H9 (cell line): ENCODE results near the gene PTDSS2. TPM values are rescaled to one million over a fixed set of nuclear protein-coding genes. Genes with fewer than 3 reads are reported as not detected.

Experiments
- DNase-seq: peaks from one replicate; pipeline ENCODE4 v3.0.0-alpha.2; 2017
- H2AFZ ChIP-seq: one replicate; pipeline ENCODE4 v1.6.1; 2013; ENCODE audit warnings: mild to moderate bottlenecking, low read length, control low read depth, moderate library complexity
- H2AK5ac ChIP-seq: 2 replicates; pipeline ENCODE4 v1.6.1; 2013; ENCODE audit warnings: low read length, control low read depth, mixed read lengths; ENCODE audit not compliant: insufficient read length
- H2BK120ac ChIP-seq: one replicate; pipeline ENCODE4 v1.6.1; 2013; ENCODE audit warnings: low read depth, mild to moderate bottlenecking, low read length, control low read depth, inconsistent platforms; ENCODE audit not compliant: poor library complexity, severe bottlenecking
- H2BK12ac ChIP-seq: 2 replicates; pipeline ENCODE4 v1.6.1; 2013; ENCODE audit warnings: low read length, control low read depth, mixed read lengths, low read depth; ENCODE audit not compliant: insufficient read length
- H2BK15ac ChIP-seq: 2 replicates; pipeline ENCODE4 v1.6.1; 2013; ENCODE audit warnings: low read depth, low read length, control low read depth
- H2BK20ac ChIP-seq: one replicate; pipeline ENCODE4 v1.6.1; 2013; ENCODE audit warnings: low read depth, mild to moderate bottlenecking, low read length, control low read depth, inconsistent platforms; ENCODE audit not compliant: poor library complexity, severe bottlenecking
- H2BK5ac ChIP-seq: 2 replicates; pipeline ENCODE4 v1.6.1; 2013; ENCODE audit warnings: low read length, control low read depth, mixed read lengths; ENCODE audit not compliant: insufficient read length
- H3K14ac ChIP-seq: 2 replicates; pipeline ENCODE4 v1.6.1; 2013; ENCODE audit warnings: low read length, control low read depth; ENCODE audit not compliant: insufficient read depth
- H3K18ac ChIP-seq: 2 replicates; pipeline ENCODE4 v1.6.1; 2013; ENCODE audit warnings: low read depth, mild to moderate bottlenecking, mixed read lengths, low read length, control low read depth; ENCODE audit not compliant: insufficient read length
- H3K23ac ChIP-seq: 2 replicates; pipeline ENCODE4 v1.6.1; 2013; ENCODE audit warnings: low read length, control low read depth, mixed read lengths, low read depth; ENCODE audit not compliant: insufficient read length
- H3K23me2 ChIP-seq: 2 replicates; pipeline ENCODE4 v1.6.1; 2013; ENCODE audit warnings: low read depth, mild to moderate bottlenecking, mixed read lengths, low read length, control low read depth; ENCODE audit not compliant: insufficient read length, poor library complexity, severe bottlenecking
- H3K27ac ChIP-seq: 2 replicates; pipeline ENCODE4 v1.5.1; 2013; ENCODE audit warnings: low read length, control low read depth, mixed read lengths, low read depth; ENCODE audit not compliant: insufficient read length
- H3K27me3 ChIP-seq: 2 replicates; pipeline ENCODE4 v1.6.1; 2013; ENCODE audit warnings: low read length, control low read depth, inconsistent platforms; ENCODE audit not compliant: insufficient read depth
- H3K4ac ChIP-seq: 2 replicates; pipeline ENCODE4 v1.6.1; 2013; ENCODE audit warnings: low read depth, mild to moderate bottlenecking, control low read depth, inconsistent platforms, low read length, moderate library complexity
- H3K4me1 ChIP-seq: 2 replicates; pipeline ENCODE4 v1.6.1; 2013; ENCODE audit warnings: low read length, control low read depth, inconsistent platforms; ENCODE audit not compliant: insufficient read depth
- H3K4me2 ChIP-seq: 2 replicates; pipeline ENCODE4 v1.6.1; 2013; ENCODE audit warnings: low read length, control low read depth, mixed read lengths; ENCODE audit not compliant: insufficient read length, insufficient read depth
- H3K56ac ChIP-seq: 2 replicates; pipeline ENCODE4 v1.6.1; 2013; ENCODE audit warnings: low read depth, mild to moderate bottlenecking, mixed read lengths, low read length, control low read depth; ENCODE audit not compliant: insufficient read length
- H3K79me1 ChIP-seq: 2 replicates; pipeline ENCODE4 v1.6.1; 2013; ENCODE audit warnings: low read depth, mild to moderate bottlenecking, moderate library complexity, low read length, control low read depth, inconsistent platforms; ENCODE audit not compliant: insufficient read depth, poor library complexity, severe bottlenecking
- H3K79me2 ChIP-seq: 2 replicates; pipeline ENCODE4 v1.6.1; 2013; ENCODE audit warnings: low read length, control low read depth, inconsistent platforms; ENCODE audit not compliant: insufficient read depth
- H3K9ac ChIP-seq: 2 replicates; pipeline ENCODE4 v1.6.1; 2013; ENCODE audit warnings: low read length, control low read depth, mixed read lengths; ENCODE audit not compliant: insufficient read length; ENCODE audit errors: extremely low read depth
- H3K9me3 ChIP-seq: one replicate; pipeline ENCODE4 v1.6.1; 2013; ENCODE audit warnings: low read depth, low read length, inconsistent platforms; ENCODE audit not compliant: control insufficient read depth
- H3T11ph ChIP-seq: one replicate; pipeline ENCODE4 v1.6.1; 2013; ENCODE audit warnings: mild to moderate bottlenecking, low read length, control low read depth, inconsistent platforms
- H4K20me1 ChIP-seq: one replicate; pipeline ENCODE4 v1.6.1; 2013; ENCODE audit not compliant: control insufficient read depth, insufficient read length, insufficient read depth
- H4K5ac ChIP-seq: 2 replicates; pipeline ENCODE4 v1.6.1; 2013; ENCODE audit warnings: low read depth, mild to moderate bottlenecking, mixed read lengths, low read length, control low read depth; ENCODE audit not compliant: insufficient read length
- H4K8ac ChIP-seq: replicated peaks from 2 replicates; pipeline ENCODE4 v1.6.1; 2013; ENCODE audit warnings: low read length, control low read depth, mixed read lengths, low read depth; ENCODE audit not compliant: insufficient read length
- H4K91ac ChIP-seq: 2 replicates; pipeline ENCODE4 v1.6.1; 2013; ENCODE audit warnings: low read depth, mild to moderate bottlenecking, moderate library complexity, mixed read lengths, low read length, control low read depth; ENCODE audit not compliant: insufficient read length
- H3K27ac Mint-ChIP-seq, 3 experiments: 2 replicates in 2 of 3; 3 replicates in 1 of 3; pipeline ENCODE4 v1.8.0; 2020 to 2021; ENCODE audit warnings: mixed read lengths in 3 of 3, mild to moderate bottlenecking in 1 of 3, moderate library complexity in 1 of 3
- H3K27me3 Mint-ChIP-seq: 2 replicates; pipeline ENCODE4 v1.8.0; 2021; ENCODE audit warnings: low read depth, mild to moderate bottlenecking, moderate library complexity, mixed read lengths
- H3K36me3 Mint-ChIP-seq, 3 experiments: 2 replicates in 2 of 3; 3 replicates in 1 of 3; pipeline ENCODE4 v1.8.0; 2020 to 2021; ENCODE audit warnings: low read depth in 3 of 3, mixed read lengths in 3 of 3; ENCODE audit not compliant: insufficient read depth in 1 of 3
- H3K4me1 Mint-ChIP-seq, 2 experiments: 2 replicates each; pipeline ENCODE4 v1.8.0; 2020; ENCODE audit warnings: mixed read lengths in 2 of 2
- H3K4me3 Mint-ChIP-seq, 2 experiments: 2 replicates in 1 of 2; 3 replicates in 1 of 2; pipeline ENCODE4 v1.8.0; 2020 to 2021; ENCODE audit warnings: mild to moderate bottlenecking in 2 of 2, mixed read lengths in 2 of 2, moderate library complexity in 1 of 2
- H3K9me3 Mint-ChIP-seq, 2 experiments: 2 replicates in 1 of 2; 3 replicates in 1 of 2; pipeline ENCODE4 v1.8.0; 2020; ENCODE audit warnings: mild to moderate bottlenecking in 2 of 2, mixed read lengths in 2 of 2, moderate library complexity in 1 of 2
- WGBS: extraction: QIAGEN DNeasy Blood & Tissue Kit; methylation state at CpG from one replicate; pipeline ENCODE4 v1.1.7; 2013; ENCODE audit warnings: missing lambda C conversion rate, low lambda C conversion rate, mixed read lengths; ENCODE audit not compliant: insufficient read length; ENCODE audit errors: extremely low coverage; 5-methylcytosine and 5-hydroxymethylcytosine counted together
- total RNA-seq: library from RNA; stranded (reverse); gene quantifications from 2 replicates; pipeline ENCODE4 v1.2.1, GENCODE V29; 2021
- TF ChIP-seq, protein P1 (sequence below): fragments of 200-600 bp; sonication (generic); conservative IDR thresholded peaks from 3 replicates; pipeline ENCODE4 v1.8.0; 2021; ENCODE audit warnings: antibody characterized with exemption, mild to moderate bottlenecking

Gene PTDSS2
- total RNA-seq, 1 experiment from 2014 or later = 55.3 TPM

DNA sequence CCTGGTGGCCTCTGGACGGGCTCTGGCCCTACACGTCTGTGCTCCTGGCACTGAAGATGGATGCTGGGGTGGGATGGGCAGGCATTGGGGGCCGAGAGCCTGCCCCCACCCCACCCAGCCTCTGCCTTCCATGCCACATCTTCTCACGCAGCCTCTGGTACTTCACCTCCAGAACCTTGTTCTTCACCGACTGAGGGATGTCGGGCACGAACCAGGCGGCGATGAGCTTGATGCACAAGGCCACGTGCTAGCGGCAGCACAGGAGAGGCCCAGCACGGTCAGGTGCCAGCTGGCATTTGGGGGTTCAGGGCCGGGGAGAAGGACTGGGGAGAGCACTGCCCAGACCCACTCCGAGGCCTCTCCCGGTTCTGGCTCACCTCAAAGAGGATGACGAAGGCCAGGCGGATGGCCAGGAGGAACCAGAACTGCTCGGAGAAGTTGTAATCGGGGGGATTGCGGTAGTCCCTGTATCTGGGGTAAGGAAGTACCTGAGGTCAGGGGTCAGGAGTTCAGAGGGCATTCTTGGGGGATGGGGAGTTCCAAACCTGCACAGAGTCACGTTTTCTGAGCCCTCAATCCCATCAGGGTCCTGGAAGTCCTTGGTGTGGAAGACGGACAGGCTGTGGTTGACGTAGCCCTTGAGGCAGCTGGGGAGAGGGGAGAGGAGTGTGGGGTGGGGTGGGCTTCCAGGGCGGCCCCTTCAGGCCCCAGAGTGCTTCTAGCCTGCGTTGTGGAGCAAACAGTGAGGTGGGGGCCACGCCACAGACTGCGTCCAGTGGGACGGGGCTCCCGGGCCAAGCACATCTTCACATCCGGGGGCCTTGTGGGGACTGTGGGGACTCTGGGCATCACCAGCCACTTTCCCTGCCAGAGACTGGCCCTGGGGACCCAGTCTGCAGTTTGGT, 31.5 kb upstream of the PTDSS2 start:
- WGBS = no CpG with 5 or more reads among the region's 30 CpGs
- no peak overlapping the region for H3T11ph ChIP-seq
- no peak overlapping the region for H2BK20ac ChIP-seq
- no peak overlapping the region for H2BK12ac ChIP-seq
- Mint-ChIP-seq H3K36me3 (no peaks in the 10 kb centered on the region; a peak in 1 of 7 replicates), H3K9me3 (no peaks in the 10 kb centered on the region; a peak in 1 of 5 replicates), H3K4me3 (peak overlapping the region in 1 of 2 experiments; percentile 26; a peak in 1 of 5 replicates), H3K27me3 (peaks cover 22% of the 10 kb centered on the region), H3K27ac (no peak overlapping the region), H3K4me1 (peaks cover 17 to 26% of the 10 kb centered on the region in 2 experiments)
- H3K18ac ChIP-seq = no peak overlapping the region
- no peak overlapping the region for H3K27ac ChIP-seq
- H2BK120ac ChIP-seq = no peak overlapping the region
- peaks cover 2% of the 10 kb centered on the region; the same call in 1 of the 2 replicates for H3K4me1 ChIP-seq
- no peaks in the 10 kb centered on the region for H3K79me1 ChIP-seq
- no peak overlapping the region for H3K4ac ChIP-seq
- no peak overlapping the region for H2BK5ac ChIP-seq
- no peaks in the 10 kb centered on the region; the same call in 1 of the 2 replicates for H3K79me2 ChIP-seq
- H2AK5ac ChIP-seq = no peak overlapping the region
- H4K91ac ChIP-seq = no peak overlapping the region
- H3K27me3 ChIP-seq = no peaks in the 10 kb centered on the region; the same call in 1 of the 2 replicates
- no peaks in the 10 kb centered on the region for H3K9me3 ChIP-seq
- H3K23ac ChIP-seq = no peak overlapping the region
- no peak overlapping the region for H3K9ac ChIP-seq
- no peak overlapping the region for H4K8ac ChIP-seq
- DNase-seq = no peak
- no peak overlapping the region for H2BK15ac ChIP-seq
- peaks cover 10% of the 10 kb centered on the region for H3K23me2 ChIP-seq
- no peak overlapping the region for H4K5ac ChIP-seq
- H4K20me1 ChIP-seq = peaks cover 4% of the 10 kb centered on the region
- no peak overlapping the region for H2AFZ ChIP-seq
- no peak overlapping the region for H3K4me2 ChIP-seq
- H3K56ac ChIP-seq = no peak overlapping the region
- H3K14ac ChIP-seq = no peak overlapping the region
- TF ChIP-seq, protein P1, sequence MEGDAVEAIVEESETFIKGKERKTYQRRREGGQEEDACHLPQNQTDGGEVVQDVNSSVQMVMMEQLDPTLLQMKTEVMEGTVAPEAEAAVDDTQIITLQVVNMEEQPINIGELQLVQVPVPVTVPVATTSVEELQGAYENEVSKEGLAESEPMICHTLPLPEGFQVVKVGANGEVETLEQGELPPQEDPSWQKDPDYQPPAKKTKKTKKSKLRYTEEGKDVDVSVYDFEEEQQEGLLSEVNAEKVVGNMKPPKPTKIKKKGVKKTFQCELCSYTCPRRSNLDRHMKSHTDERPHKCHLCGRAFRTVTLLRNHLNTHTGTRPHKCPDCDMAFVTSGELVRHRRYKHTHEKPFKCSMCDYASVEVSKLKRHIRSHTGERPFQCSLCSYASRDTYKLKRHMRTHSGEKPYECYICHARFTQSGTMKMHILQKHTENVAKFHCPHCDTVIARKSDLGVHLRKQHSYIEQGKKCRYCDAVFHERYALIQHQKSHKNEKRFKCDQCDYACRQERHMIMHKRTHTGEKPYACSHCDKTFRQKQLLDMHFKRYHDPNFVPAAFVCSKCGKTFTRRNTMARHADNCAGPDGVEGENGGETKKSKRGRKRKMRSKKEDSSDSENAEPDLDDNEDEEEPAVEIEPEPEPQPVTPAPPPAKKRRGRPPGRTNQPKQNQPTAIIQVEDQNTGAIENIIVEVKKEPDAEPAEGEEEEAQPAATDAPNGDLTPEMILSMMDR = no peak
